Measurements from ENCODE around the gene INO80E.

The INO80E gene

GRCh38 chr16:29984764-29985147 is 11.3 kb upstream of the INO80E start:
- no peak for ATAC-seq
- peaks cover 94% of the 10 kb centered on the region for H3K36me3 Mint-ChIP-seq

GRCh38 chr16:29985271-29985811 is 10.7 kb upstream of the INO80E start:
- peak overlapping the region; percentile 81 for H3K27ac Mint-ChIP-seq
- ATAC-seq = no peak
- peaks cover 6% of the 10 kb centered on the region for H3K4me1 Mint-ChIP-seq
- peaks cover 94% of the 10 kb centered on the region for H3K36me3 Mint-ChIP-seq
- no peaks in the 10 kb centered on the region for H3K9me3 Mint-ChIP-seq
- no peak overlapping the region for H3K4me3 Mint-ChIP-seq
- no peak for DNase-seq (ENCODE audit: low spot score in 2 of 2)

More at GRCh38 chr16:29984764-29985147, 11.3 kb upstream of the INO80E start:
- DNase-seq (ENCODE audit: low spot score in 2 of 2) = no peak
- peaks cover 6% of the 10 kb centered on the region for H3K4me1 Mint-ChIP-seq
- no peak overlapping the region for H3K4me3 Mint-ChIP-seq
- no peak overlapping the region for H3K27ac Mint-ChIP-seq
- no peaks in the 10 kb centered on the region for H3K9me3 Mint-ChIP-seq

- ATAC-seq (no peak), DNase-seq (ENCODE audit: low spot score in 2 of 2) (no peak)
- H3K4me1 Mint-ChIP-seq = peaks cover 6% of the 10 kb centered on the region
- peak overlapping the region; percentile 81 for H3K27ac Mint-ChIP-seq
- H3K4me3 Mint-ChIP-seq = no peak overlapping the region
- peaks cover 91% of the 10 kb centered on the region for H3K36me3 Mint-ChIP-seq
- H3K9me3 Mint-ChIP-seq = no peaks in the 10 kb centered on the region
Observed at GRCh38 chr16:29986231-29986630, 9.8 kb upstream of the INO80E start.

GRCh38 chr16:29986931-29987330 is 9.1 kb upstream of the INO80E start:
- Mint-ChIP-seq H3K9me3 (no peaks in the 10 kb centered on the region), H3K4me1 (peaks cover 6% of the 10 kb centered on the region), H3K27ac (peak overlapping the region; percentile 81), H3K36me3 (peaks cover 90% of the 10 kb centered on the region), H3K4me3 (no peak overlapping the region)
- DNase-seq (ENCODE audit: low spot score in 2 of 2) (no peak), ATAC-seq (no peak)

- no peak for DNase-seq (ENCODE audit: low spot score in 2 of 2)
- H3K4me3 Mint-ChIP-seq = no peak overlapping the region
- no peak for ATAC-seq
- H3K27ac Mint-ChIP-seq = peak overlapping the region; percentile 85
- H3K9me3 Mint-ChIP-seq = no peaks in the 10 kb centered on the region
- H3K36me3 Mint-ChIP-seq = peaks cover 90% of the 10 kb centered on the region
- H3K4me1 Mint-ChIP-seq = peaks cover 6% of the 10 kb centered on the region
Observed at GRCh38 chr16:29987371-29988085, 8.5 kb upstream of the INO80E start.

- peak overlapping the region; percentile 85 for H3K27ac Mint-ChIP-seq
- peaks cover 6% of the 10 kb centered on the region for H3K4me1 Mint-ChIP-seq
Observed at GRCh38 chr16:29988346-29989075, 7.5 kb upstream of the INO80E start.

GRCh38 chr16:29989111-29989858 is 6.8 kb upstream of the INO80E start:
- no peak overlapping the region for H3K4me3 Mint-ChIP-seq
- H3K9me3 Mint-ChIP-seq = no peaks in the 10 kb centered on the region
- DNase-seq (ENCODE audit: low spot score in 2 of 2) (no peak), ATAC-seq (no peak)
- peaks cover 89% of the 10 kb centered on the region for H3K36me3 Mint-ChIP-seq
- H3K4me1 Mint-ChIP-seq = peaks cover 13% of the 10 kb centered on the region
- no peak overlapping the region for H3K27ac Mint-ChIP-seq

More at GRCh38 chr16:29988346-29989075, 7.5 kb upstream of the INO80E start:
- DNase-seq (ENCODE audit: low spot score in 2 of 2) = no peak
- H3K4me3 Mint-ChIP-seq = no peak overlapping the region
- H3K9me3 Mint-ChIP-seq = no peaks in the 10 kb centered on the region
- peaks cover 89% of the 10 kb centered on the region for H3K36me3 Mint-ChIP-seq
- no peak for ATAC-seq

GRCh38 chr16:29990034-29990433 is 6.0 kb upstream of the INO80E start:
- Mint-ChIP-seq H3K36me3 (peaks cover 88% of the 10 kb centered on the region), H3K27ac (no peak overlapping the region)
- no peak for DNase-seq (ENCODE audit: low spot score in 2 of 2)

GRCh38 chr16:29990883-29991570 is 5.0 kb upstream of the INO80E start:
- Mint-ChIP-seq H3K27ac (peak overlapping the region; percentile 43), H3K9me3 (no peaks in the 10 kb centered on the region), H3K4me3 (no peak overlapping the region), H3K4me1 (peaks cover 28% of the 10 kb centered on the region), H3K36me3 (peaks cover 88% of the 10 kb centered on the region)
- DNase-seq (ENCODE audit: low spot score in 2 of 2) (no peak), ATAC-seq (no peak)

More at GRCh38 chr16:29990034-29990433, 6.0 kb upstream of the INO80E start:
- Mint-ChIP-seq H3K4me1 (peaks cover 21% of the 10 kb centered on the region), H3K9me3 (no peaks in the 10 kb centered on the region), H3K4me3 (no peak overlapping the region)
- ATAC-seq = no peak

GRCh38 chr16:29991571-29991904 is 4.5 kb upstream of the INO80E start:
- H3K9me3 Mint-ChIP-seq = no peaks in the 10 kb centered on the region
- peaks cover 33% of the 10 kb centered on the region for H3K4me1 Mint-ChIP-seq
- H3K4me3 Mint-ChIP-seq = no peak overlapping the region
- peaks cover 88% of the 10 kb centered on the region for H3K36me3 Mint-ChIP-seq
- peak overlapping the region; percentile 43 for H3K27ac Mint-ChIP-seq
- DNase-seq (ENCODE audit: low spot score in 2 of 2) (no peak), ATAC-seq (no peak)

- peaks cover 40% of the 10 kb centered on the region for H3K4me1 Mint-ChIP-seq
- DNase-seq (ENCODE audit: low spot score in 2 of 2) (no peak), ATAC-seq (no peak)
- H3K4me3 Mint-ChIP-seq = peak overlapping the region; percentile 26
- peaks cover 93% of the 10 kb centered on the region for H3K36me3 Mint-ChIP-seq
- no peaks in the 10 kb centered on the region for H3K9me3 Mint-ChIP-seq
- peak overlapping the region; percentile 43 for H3K27ac Mint-ChIP-seq
Observed at GRCh38 chr16:29992344-29992967, 3.6 kb upstream of the INO80E start.

- Mint-ChIP-seq H3K36me3 (peaks cover 94% of the 10 kb centered on the region), H3K27ac (peak overlapping the region; percentile 99), H3K4me1 (peaks cover 34% of the 10 kb centered on the region), H3K9me3 (no peaks in the 10 kb centered on the region), H3K4me3 (peak overlapping the region; percentile 98)
- ATAC-seq (no peak), DNase-seq (ENCODE audit: low spot score in 2 of 2) (no peak)
Observed at GRCh38 chr16:29993191-29993902, 2.7 kb upstream of the INO80E start.

- Mint-ChIP-seq H3K36me3 (peaks cover 94% of the 10 kb centered on the region), H3K9me3 (no peaks in the 10 kb centered on the region), H3K4me3 (peak overlapping the region; percentile 98), H3K4me1 (peaks cover 36% of the 10 kb centered on the region), H3K27ac (peak overlapping the region; percentile 99)
- DNase-seq (ENCODE audit: low spot score in 2 of 2) (no peak), ATAC-seq (no peak)
Observed at GRCh38 chr16:29993903-29994599, 2.0 kb upstream of the INO80E start.

Measured in stimulated activated effector memory CD8-positive, alpha-beta T cell treated with anti-CD3 and anti-CD28 coated beads, Interleukin-12 subunit alpha, Interleukin-12 subunit beta, amount 100 ng/mL, for 72 hours (primary cell).